ENCODE data around the gene ENOPH1.
"Not testable (repeated sequence)": the region's sequence is repeated elsewhere in the genome, so short reads cannot be mapped to it uniquely, and the experiment has no call there.

- not testable (repeated sequence) for TF ChIP-seq CTCF (IDR thresholded peaks at IDR 0.05; ENCODE audit: low read depth, low read length); MAX (IDR thresholded peaks at IDR 0.05; ENCODE audit: low read depth, low read length); POLR2A (IDR thresholded peaks at IDR 0.05; ENCODE audit: extremely low read depth, insufficient read length); MYC (IDR thresholded peaks at IDR 0.05; ENCODE audit: low read depth, low read length)
Measured at GRCh38 chr4:82390061-82390460, 40.3 kb upstream of the ENOPH1 start.
